WTC11 (cell line): ENCODE measurements around the gene SELENOK. TPM values are rescaled to one million over a fixed set of nuclear protein-coding genes. Genes with fewer than 3 reads are reported as not detected.

Source experiments
- ATAC-seq: fragments of 200-7000 bp; cut with Tn5 transposase; 2 replicates; pipeline ENCODE4 v1.10.0; 2021; ENCODE audit warnings: mild to moderate bottlenecking, moderate library complexity
- CTCF ChIA-PET: fragments of 300-600 bp; sonication (Branson Sonifier 250); formaldehyde crosslinking; loops from one replicate; lab custom pipeline; 2021; ENCODE audit warnings: antibody characterized with exemption; lab: Charles Lee
- POLR2A ChIA-PET: fragments of 350-600 bp; sonication (Branson Sonifier 250); formaldehyde crosslinking; loops from one replicate; lab custom pipeline; 2021; ENCODE audit warnings: antibody characterized with exemption; lab: Charles Lee
- DNase-seq: peaks from one replicate; pipeline ENCODE4 v3.0.0; 2021; ENCODE audit warnings: low spot score
- H3K27ac Mint-ChIP-seq: 2 replicates; pipeline ENCODE4 v1.8.0; 2021; ENCODE audit warnings: mixed read lengths
- H3K27me3 Mint-ChIP-seq: 2 replicates; pipeline ENCODE4 v1.8.0; 2021; ENCODE audit warnings: low read depth, mild to moderate bottlenecking, moderate library complexity, mixed read lengths
- H3K36me3 Mint-ChIP-seq: 2 replicates; pipeline ENCODE4 v1.8.0; 2021; ENCODE audit warnings: mixed read lengths
- H3K4me1 Mint-ChIP-seq: 2 replicates; pipeline ENCODE4 v1.8.0; 2022; ENCODE audit warnings: mixed read lengths
- H3K4me3 Mint-ChIP-seq: 2 replicates; pipeline ENCODE4 v1.8.0; 2021; ENCODE audit warnings: mild to moderate bottlenecking, moderate library complexity, mixed read lengths
- H3K9me3 Mint-ChIP-seq: 2 replicates; pipeline ENCODE4 v1.8.0; 2021; ENCODE audit warnings: mixed read lengths
- ERG ChIP-seq: fragments of 250-450 bp; sonication (Bioruptor Pico); IDR thresholded peaks from 2 replicates; pipeline ENCODE4 v1.8.0; 2021; ENCODE audit warnings: mild to moderate bottlenecking
- ETV6 ChIP-seq: sonication (generic); formaldehyde crosslinking; IDR thresholded peaks from 2 replicates; pipeline ENCODE4 v1.8.1; 2022; ENCODE audit warnings: mild to moderate bottlenecking, missing genetic modification reagents
- IRF2 ChIP-seq: sonication (generic); formaldehyde crosslinking; IDR thresholded peaks from 2 replicates; pipeline ENCODE4 v1.8.0; 2022; ENCODE audit warnings: low read depth, missing genetic modification reagents, borderline replicate concordance
- MAX ChIP-seq: sonication (generic); formaldehyde crosslinking; IDR thresholded peaks from 2 replicates; pipeline ENCODE4 v1.8.0; 2022; ENCODE audit warnings: mild to moderate bottlenecking, missing genetic modification reagents
- MYBL2 ChIP-seq: sonication (generic); formaldehyde crosslinking; IDR thresholded peaks from 2 replicates; pipeline ENCODE4 v1.8.1; 2023; ENCODE audit warnings: mild to moderate bottlenecking, moderate library complexity, missing genetic modification reagents
- NFE2L1 ChIP-seq: sonication (generic); formaldehyde crosslinking; IDR thresholded peaks from 2 replicates; pipeline ENCODE4 v1.8.1; 2023; ENCODE audit warnings: missing genetic modification reagents
- NR2C2 ChIP-seq: sonication (generic); formaldehyde crosslinking; IDR thresholded peaks from 2 replicates; pipeline ENCODE4 v1.8.0; 2022; ENCODE audit warnings: mild to moderate bottlenecking, missing genetic modification reagents
- NR3C1 ChIP-seq: sonication (generic); formaldehyde crosslinking; conservative IDR thresholded peaks from 2 replicates; pipeline ENCODE4 v1.8.1; 2023; ENCODE audit warnings: low read depth, mild to moderate bottlenecking, missing genetic modification reagents
- OVOL2 ChIP-seq: fragments of 250-450 bp; sonication (Bioruptor Pico); IDR thresholded peaks from 2 replicates; pipeline ENCODE4 v1.9.0; 2021; ENCODE audit warnings: mild to moderate bottlenecking, borderline replicate concordance
- SOX15 ChIP-seq: fragments of 250-450 bp; sonication (Bioruptor Pico); IDR thresholded peaks from 2 replicates; pipeline ENCODE4 v1.9.0; 2021; ENCODE audit warnings: mild to moderate bottlenecking
- ZBTB21 ChIP-seq: sonication (generic); formaldehyde crosslinking; IDR thresholded peaks from 2 replicates; pipeline ENCODE4 v1.8.1; 2023; ENCODE audit warnings: mild to moderate bottlenecking, missing genetic modification reagents, borderline replicate concordance
- ZMAT4 ChIP-seq: fragments of 250-450 bp; sonication (Bioruptor Pico); IDR thresholded peaks from 2 replicates; pipeline ENCODE4 v1.9.0; 2021; ENCODE audit warnings: mild to moderate bottlenecking
- ZNF232 ChIP-seq: sonication (generic); formaldehyde crosslinking; IDR thresholded peaks from 2 replicates; pipeline ENCODE4 v1.8.0; 2022; ENCODE audit warnings: mild to moderate bottlenecking, missing genetic modification reagents
- ZNF263 ChIP-seq: sonication (generic); formaldehyde crosslinking; IDR thresholded peaks from 2 replicates; pipeline ENCODE4 v1.8.1; 2022; ENCODE audit warnings: low read depth, mild to moderate bottlenecking, moderate library complexity, missing genetic modification reagents
- ZNF317 ChIP-seq: sonication (generic); formaldehyde crosslinking; IDR thresholded peaks from 2 replicates; pipeline ENCODE4 v1.8.1; 2023; ENCODE audit warnings: low read depth, mild to moderate bottlenecking, moderate library complexity, missing genetic modification reagents, borderline replicate concordance
- total RNA-seq: library from RNA; stranded (reverse); gene quantifications from 3 replicates; pipeline ENCODE4 v1.2.3, GENCODE V29; 2021
- TF ChIP-seq, protein P1 (sequence below): sonication (generic); formaldehyde crosslinking; IDR thresholded peaks from 2 replicates; pipeline ENCODE4 v1.8.0; 2023; ENCODE audit warnings: missing genetic modification reagents, mild to moderate bottlenecking, borderline replicate concordance
- TF ChIP-seq, protein P2 (sequence below): sonication (generic); formaldehyde crosslinking; IDR thresholded peaks from 2 replicates; pipeline ENCODE4 v1.8.1; 2023; ENCODE audit warnings: mild to moderate bottlenecking, missing genetic modification reagents, moderate library complexity
- TF ChIP-seq, protein P3 (sequence below): sonication (generic); formaldehyde crosslinking; IDR thresholded peaks from 2 replicates; pipeline ENCODE4 v1.8.1; 2023; ENCODE audit warnings: mild to moderate bottlenecking, moderate library complexity, missing genetic modification reagents
- TF ChIP-seq, protein P4 (sequence below): sonication (generic); formaldehyde crosslinking; IDR thresholded peaks from 2 replicates; pipeline ENCODE4 v1.8.0; 2023; ENCODE audit warnings: missing genetic modification reagents

Gene SELENOK
- total RNA-seq, 1 experiment from 2014 or later = 38.7 TPM

- TF ChIP-seq, protein P1, sequence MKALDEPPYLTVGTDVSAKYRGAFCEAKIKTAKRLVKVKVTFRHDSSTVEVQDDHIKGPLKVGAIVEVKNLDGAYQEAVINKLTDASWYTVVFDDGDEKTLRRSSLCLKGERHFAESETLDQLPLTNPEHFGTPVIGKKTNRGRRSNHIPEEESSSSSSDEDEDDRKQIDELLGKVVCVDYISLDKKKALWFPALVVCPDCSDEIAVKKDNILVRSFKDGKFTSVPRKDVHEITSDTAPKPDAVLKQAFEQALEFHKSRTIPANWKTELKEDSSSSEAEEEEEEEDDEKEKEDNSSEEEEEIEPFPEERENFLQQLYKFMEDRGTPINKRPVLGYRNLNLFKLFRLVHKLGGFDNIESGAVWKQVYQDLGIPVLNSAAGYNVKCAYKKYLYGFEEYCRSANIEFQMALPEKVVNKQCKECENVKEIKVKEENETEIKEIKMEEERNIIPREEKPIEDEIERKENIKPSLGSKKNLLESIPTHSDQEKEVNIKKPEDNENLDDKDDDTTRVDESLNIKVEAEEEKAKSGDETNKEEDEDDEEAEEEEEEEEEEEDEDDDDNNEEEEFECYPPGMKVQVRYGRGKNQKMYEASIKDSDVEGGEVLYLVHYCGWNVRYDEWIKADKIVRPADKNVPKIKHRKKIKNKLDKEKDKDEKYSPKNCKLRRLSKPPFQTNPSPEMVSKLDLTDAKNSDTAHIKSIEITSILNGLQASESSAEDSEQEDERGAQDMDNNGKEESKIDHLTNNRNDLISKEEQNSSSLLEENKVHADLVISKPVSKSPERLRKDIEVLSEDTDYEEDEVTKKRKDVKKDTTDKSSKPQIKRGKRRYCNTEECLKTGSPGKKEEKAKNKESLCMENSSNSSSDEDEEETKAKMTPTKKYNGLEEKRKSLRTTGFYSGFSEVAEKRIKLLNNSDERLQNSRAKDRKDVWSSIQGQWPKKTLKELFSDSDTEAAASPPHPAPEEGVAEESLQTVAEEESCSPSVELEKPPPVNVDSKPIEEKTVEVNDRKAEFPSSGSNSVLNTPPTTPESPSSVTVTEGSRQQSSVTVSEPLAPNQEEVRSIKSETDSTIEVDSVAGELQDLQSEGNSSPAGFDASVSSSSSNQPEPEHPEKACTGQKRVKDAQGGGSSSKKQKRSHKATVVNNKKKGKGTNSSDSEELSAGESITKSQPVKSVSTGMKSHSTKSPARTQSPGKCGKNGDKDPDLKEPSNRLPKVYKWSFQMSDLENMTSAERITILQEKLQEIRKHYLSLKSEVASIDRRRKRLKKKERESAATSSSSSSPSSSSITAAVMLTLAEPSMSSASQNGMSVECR (CRISPR knock-in tag) = no peak
- TF ChIP-seq SOX15 (CRISPR knock-in tag) (no peak), ETV6 (CRISPR knock-in tag) (no peak), MYBL2 (CRISPR knock-in tag) (no peak), MAX (CRISPR knock-in tag) (no peak), ZNF263 (CRISPR knock-in tag) (no peak), NR2C2 (CRISPR knock-in tag) (no peak), ZNF317 (CRISPR knock-in tag) (no peak), ERG (CRISPR knock-in tag) (no peak), NR3C1 (CRISPR knock-in tag) (no peak), IRF2 (CRISPR knock-in tag) (no peak)
- TF ChIP-seq, protein P2, sequence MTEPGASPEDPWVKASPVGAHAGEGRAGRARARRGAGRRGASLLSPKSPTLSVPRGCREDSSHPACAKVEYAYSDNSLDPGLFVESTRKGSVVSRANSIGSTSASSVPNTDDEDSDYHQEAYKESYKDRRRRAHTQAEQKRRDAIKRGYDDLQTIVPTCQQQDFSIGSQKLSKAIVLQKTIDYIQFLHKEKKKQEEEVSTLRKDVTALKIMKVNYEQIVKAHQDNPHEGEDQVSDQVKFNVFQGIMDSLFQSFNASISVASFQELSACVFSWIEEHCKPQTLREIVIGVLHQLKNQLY = no peak
Measured at GRCh38 chr3:53858096-53858741, 33.4 kb downstream of the SELENOK start (continued).

DNA sequence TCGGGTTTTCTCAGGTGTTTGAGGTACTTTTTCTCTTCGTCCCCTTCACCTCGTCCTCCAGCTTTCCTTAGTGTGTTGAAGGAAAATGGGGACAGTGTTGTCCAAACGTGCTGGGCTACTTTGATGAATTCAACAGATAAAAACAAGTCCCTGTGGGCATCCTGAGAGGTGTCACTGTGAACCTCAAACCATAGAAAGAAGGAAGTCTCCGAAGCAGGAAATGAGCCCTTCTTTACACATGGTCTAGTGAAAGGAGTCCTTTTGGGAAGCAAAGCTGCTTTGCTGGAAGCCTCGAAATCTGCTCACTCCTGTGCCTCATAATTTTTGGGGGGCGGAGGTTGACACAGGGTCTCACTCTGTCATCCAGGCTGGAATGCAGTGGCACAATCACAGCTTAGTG, 34.7 kb downstream of the SELENOK start:
- H3K36me3 Mint-ChIP-seq = peaks cover 21% of the 10 kb centered on the region
- POLR2A ChIA-PET = interaction anchor here (1.1 kb wide), 1 partner anchor 15 kb away, joined by 4 read pairs; no protein-coding TSS in a partner anchor
- ATAC-seq (no peak), DNase-seq (no peak)
- no peaks in the 10 kb centered on the region for H3K27me3 Mint-ChIP-seq
- H3K4me1 Mint-ChIP-seq = no peaks in the 10 kb centered on the region
- no peak overlapping the region for H3K4me3 Mint-ChIP-seq
- CTCF ChIA-PET = interaction anchor here (0.6 kb wide), 1 partner anchor 378 kb away, joined by 3 read pairs; no protein-coding TSS in a partner anchor
- no peak overlapping the region for H3K27ac Mint-ChIP-seq
- TF ChIP-seq OVOL2 (CRISPR knock-in tag) = no peak
- TF ChIP-seq, protein P3, sequence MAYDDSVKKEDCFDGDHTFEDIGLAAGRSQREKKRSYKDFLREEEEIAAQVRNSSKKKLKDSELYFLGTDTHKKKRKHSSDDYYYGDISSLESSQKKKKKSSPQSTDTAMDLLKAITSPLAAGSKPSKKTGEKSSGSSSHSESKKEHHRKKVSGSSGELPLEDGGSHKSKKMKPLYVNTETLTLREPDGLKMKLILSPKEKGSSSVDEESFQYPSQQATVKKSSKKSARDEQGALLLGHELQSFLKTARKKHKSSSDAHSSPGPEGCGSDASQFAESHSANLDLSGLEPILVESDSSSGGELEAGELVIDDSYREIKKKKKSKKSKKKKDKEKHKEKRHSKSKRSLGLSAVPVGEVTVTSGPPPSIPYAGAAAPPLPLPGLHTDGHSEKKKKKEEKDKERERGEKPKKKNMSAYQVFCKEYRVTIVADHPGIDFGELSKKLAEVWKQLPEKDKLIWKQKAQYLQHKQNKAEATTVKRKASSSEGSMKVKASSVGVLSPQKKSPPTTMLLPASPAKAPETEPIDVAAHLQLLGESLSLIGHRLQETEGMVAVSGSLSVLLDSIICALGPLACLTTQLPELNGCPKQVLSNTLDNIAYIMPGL (CRISPR knock-in tag) = no peak
- TF ChIP-seq, protein P4, sequence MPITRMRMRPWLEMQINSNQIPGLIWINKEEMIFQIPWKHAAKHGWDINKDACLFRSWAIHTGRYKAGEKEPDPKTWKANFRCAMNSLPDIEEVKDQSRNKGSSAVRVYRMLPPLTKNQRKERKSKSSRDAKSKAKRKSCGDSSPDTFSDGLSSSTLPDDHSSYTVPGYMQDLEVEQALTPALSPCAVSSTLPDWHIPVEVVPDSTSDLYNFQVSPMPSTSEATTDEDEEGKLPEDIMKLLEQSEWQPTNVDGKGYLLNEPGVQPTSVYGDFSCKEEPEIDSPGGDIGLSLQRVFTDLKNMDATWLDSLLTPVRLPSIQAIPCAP (CRISPR knock-in tag) = no peak
- TF ChIP-seq NFE2L1 (CRISPR knock-in tag) = no peak
- TF ChIP-seq ZMAT4 (CRISPR knock-in tag) = no peak
- TF ChIP-seq ZNF232 (CRISPR knock-in tag) = no peak
- no peak for TF ChIP-seq NR2C2 (CRISPR knock-in tag)
- no peak for TF ChIP-seq ZBTB21
- H3K9me3 Mint-ChIP-seq = no peaks in the 10 kb centered on the region
